ENCODE measurements around the gene ZCWPW1.

ZCWPW1 gene

GRCh38 chr7:100428199-100428966 is at the start of gene ZCWPW1:
Gene ZCWPW1, minus strand, starts transcription at chr7:100428703. Its CDS starts 8,054 bp downstream, at chr7:100420649.
- peak; percentile 99 for DNase-seq (ENCODE audit: low spot score)

GRCh38 chr7:100477871-100478267 is 49.4 kb upstream of the ZCWPW1 start:
- DNase-seq (ENCODE audit: low spot score): no peak

GRCh38 chr7:100476903-100477870 is 48.7 kb upstream of the ZCWPW1 start:
- no peak for DNase-seq (ENCODE audit: low spot score)

GRCh38 chr7:100476101-100476780 is 47.7 kb upstream of the ZCWPW1 start:
- no peak for DNase-seq (ENCODE audit: low spot score)

- no peak for DNase-seq (ENCODE audit: low spot score)
Measured at GRCh38 chr7:100475549-100475948, 47.0 kb upstream of the ZCWPW1 start.

GRCh38 chr7:100472854-100473499 is 44.5 kb upstream of the ZCWPW1 start:
- peak; percentile 57 for DNase-seq (ENCODE audit: low spot score)

GRCh38 chr7:100472121-100472851 is 43.8 kb upstream of the ZCWPW1 start:
- DNase-seq (ENCODE audit: low spot score): no peak

GRCh38 chr7:100471021-100471420 is 42.5 kb upstream of the ZCWPW1 start:
- DNase-seq (ENCODE audit: low spot score): no peak

GRCh38 chr7:100469227-100470044 is 40.9 kb upstream of the ZCWPW1 start:
- peak; percentile 82 for DNase-seq (ENCODE audit: low spot score)

- no peak for DNase-seq (ENCODE audit: low spot score)
Measured at GRCh38 chr7:100467638-100468373, 39.3 kb upstream of the ZCWPW1 start.

- no peak for DNase-seq (ENCODE audit: low spot score)
Measured at GRCh38 chr7:100466653-100467605, 38.4 kb upstream of the ZCWPW1 start.

GRCh38 chr7:100465702-100466311 is 37.3 kb upstream of the ZCWPW1 start:
- peak; percentile 93 for DNase-seq (ENCODE audit: low spot score)

- no peak for DNase-seq (ENCODE audit: low spot score)
Measured at GRCh38 chr7:100465299-100465698, 36.8 kb upstream of the ZCWPW1 start.

GRCh38 chr7:100464791-100465190 is 36.3 kb upstream of the ZCWPW1 start:
- DNase-seq (ENCODE audit: low spot score): no peak

GRCh38 chr7:100464210-100464660 is 35.7 kb upstream of the ZCWPW1 start, which contains the start of gene SPACDR:
Gene SPACDR, minus strand, starts transcription at chr7:100464260. Its CDS starts 235 bp downstream, at chr7:100464025.
- DNase-seq (ENCODE audit: low spot score): no peak

GRCh38 chr7:100457033-100457432 is 28.5 kb upstream of the ZCWPW1 start:
- DNase-seq (ENCODE audit: low spot score): no peak

GRCh38 chr7:100456562-100456961 is 28.1 kb upstream of the ZCWPW1 start:
- DNase-seq (ENCODE audit: low spot score): no peak

- no peak for DNase-seq (ENCODE audit: low spot score)
Measured at GRCh38 chr7:100455206-100455605, 26.7 kb upstream of the ZCWPW1 start.

All from COLO829 (cell line).